SHP77 (cell line): Measurements from ENCODE around the gene SOX13.

ENCODE experiments used
- DNase-seq, 2 experiments: peaks; one replicate each; lab custom pipeline; 2025; lab: John Stamatoyannopoulos, UW

The SOX13 gene

GRCh38 chr1:204106825-204107224, 33.9 kb downstream of the SOX13 start:
- DNase-seq: no peak

- no peak for DNase-seq
Measured at GRCh38 chr1:204107892-204108291, 35.0 kb downstream of the SOX13 start.

GRCh38 chr1:204108312-204109141, 35.6 kb downstream of the SOX13 start:
- peak in 1 of 2 experiments; percentile 40 for DNase-seq

DNA sequence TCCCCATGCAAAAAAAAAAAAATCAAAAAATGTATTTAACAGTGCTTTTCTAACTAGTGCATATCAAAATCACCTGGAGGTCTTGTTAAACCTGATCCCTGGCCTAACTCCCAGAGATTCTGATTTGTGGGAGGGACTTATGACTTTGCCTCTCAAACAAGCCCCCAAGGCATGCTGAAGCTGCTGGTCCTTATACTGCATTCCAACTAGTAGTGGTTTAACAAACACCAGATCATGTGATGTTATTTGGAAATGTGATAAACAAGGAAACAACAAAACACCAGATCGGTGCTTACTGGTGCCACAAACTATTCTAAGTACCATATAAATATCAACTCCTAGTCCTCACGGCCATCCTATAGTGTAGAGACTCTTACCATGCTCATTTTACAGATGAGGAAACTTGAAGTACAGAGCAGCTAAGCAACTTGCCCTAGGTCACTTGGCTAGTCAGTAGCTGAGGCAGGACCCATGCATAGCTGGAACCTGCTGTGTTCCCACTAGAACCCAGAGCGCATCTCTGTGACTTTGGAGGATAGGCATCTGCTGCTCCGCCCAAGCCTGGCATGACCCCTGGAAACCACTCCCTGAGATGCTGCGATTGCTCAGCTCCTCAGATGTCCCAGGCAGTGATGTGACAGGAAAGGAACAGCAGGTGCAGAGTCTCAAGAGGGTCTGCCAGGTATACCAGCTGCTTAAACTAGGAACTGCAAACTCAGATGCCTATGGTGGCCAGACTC, 38.1 kb downstream of the SOX13 start:
- DNase-seq: peak; percentile 50 to 51

- DNase-seq: no peak
Measured at GRCh38 chr1:204112876-204113730, 40.2 kb downstream of the SOX13 start.

DNA sequence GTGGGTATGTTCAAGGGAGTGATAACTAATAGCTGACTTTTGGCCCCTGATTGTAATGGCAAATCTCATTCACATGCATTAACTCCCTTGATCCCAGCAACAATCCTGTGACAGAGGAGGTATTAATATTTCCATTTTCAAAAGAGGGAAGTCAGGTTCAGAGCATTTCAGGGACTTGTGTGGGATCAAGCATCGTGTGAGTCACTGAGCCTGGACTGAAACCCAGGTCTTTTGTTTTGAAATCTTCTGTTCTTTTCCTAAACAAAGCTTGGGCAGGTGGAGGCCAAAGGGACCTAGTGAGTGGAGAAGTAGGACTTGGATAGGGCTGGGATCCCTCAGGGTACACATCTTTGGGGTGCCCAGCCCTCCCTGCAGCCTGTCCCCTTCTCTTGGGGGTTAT, 41.0 kb downstream of the SOX13 start:
- DNase-seq: no peak

GRCh38 chr1:204114606-204115005, 41.7 kb downstream of the SOX13 start:
- no peak for DNase-seq

GRCh38 chr1:204115116-204115515, 42.2 kb downstream of the SOX13 start:
- no peak for DNase-seq

DNA sequence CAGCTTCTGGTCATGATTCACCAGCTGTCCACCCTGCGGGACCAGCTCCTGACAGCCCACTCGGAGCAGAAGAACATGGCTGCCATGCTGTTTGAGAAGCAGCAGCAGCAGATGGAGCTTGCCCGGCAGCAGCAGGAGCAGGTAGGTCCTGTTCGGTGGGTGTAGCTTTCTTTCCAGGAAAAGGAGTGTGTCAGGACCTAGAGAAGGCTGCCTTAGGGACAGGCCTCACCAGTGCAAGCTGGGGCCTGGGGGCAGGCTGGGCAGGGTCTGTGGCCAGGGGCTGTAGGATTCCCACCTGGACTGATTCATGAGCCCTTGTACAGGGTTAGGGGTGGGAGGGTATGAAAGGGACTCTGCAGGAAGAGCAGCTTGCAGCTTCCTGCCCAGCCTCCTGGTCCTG, 43.6 kb downstream of the SOX13 start:
- no peak for DNase-seq

GRCh38 chr1:204121840-204122555, 49.1 kb downstream of the SOX13 start:
- no peak for DNase-seq

GRCh38 chr1:204123376-204123775, 50.5 kb downstream of the SOX13 start:
- DNase-seq: no peak

- no peak for DNase-seq
Measured at GRCh38 chr1:204124639-204125038, 51.7 kb downstream of the SOX13 start.

GRCh38 chr1:204125759-204126351, 52.9 kb downstream of the SOX13 start:
- no peak for DNase-seq

- no peak for DNase-seq
Measured at GRCh38 chr1:204126386-204126785, 53.5 kb downstream of the SOX13 start.

GRCh38 chr1:204126956-204127355, 54.0 kb downstream of the SOX13 start:
- DNase-seq: no peak

- peak; percentile 60 to 72 for DNase-seq
Measured at GRCh38 chr1:204127597-204128242, 54.8 kb downstream of the SOX13 start.

- DNase-seq: no peak
Measured at GRCh38 chr1:204128464-204128963, 55.6 kb downstream of the SOX13 start.

- peak; percentile 52 to 71 for DNase-seq
Measured at GRCh38 chr1:204128964-204129896, 56.3 kb downstream of the SOX13 start.

DNA sequence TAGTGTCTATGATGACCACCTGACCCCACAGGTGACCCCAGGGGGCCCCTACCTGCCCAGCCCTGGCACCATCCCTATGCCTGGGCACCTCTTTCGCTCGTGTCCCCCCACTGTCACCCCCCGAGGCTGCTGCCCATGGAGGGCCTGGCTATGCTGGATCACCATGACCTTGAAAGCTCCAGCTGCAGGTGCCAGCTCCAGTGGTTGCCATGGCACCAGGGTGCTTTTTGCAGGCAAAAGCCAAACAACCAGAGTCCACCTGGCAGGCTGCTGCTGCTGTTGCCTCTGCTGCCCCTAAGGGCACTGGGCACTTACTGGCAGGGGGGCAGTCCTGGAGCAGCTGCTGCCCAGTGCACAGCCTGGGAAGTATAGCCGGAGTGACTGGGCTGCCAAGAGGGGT, 57.3 kb downstream of the SOX13 start:
- peak; percentile 77 to 91 for DNase-seq
